Ovary (tissue), 9 donors: ENCODE data around the gene GNG10. TPM values are rescaled to one million over a fixed set of nuclear protein-coding genes. Genes with fewer than 3 reads are reported as not detected.
A peak's percentile ranks its signal among the peaks of the same experiment; 100 is the strongest.

ENCODE experiments used
- DNase-seq, 5 donors: peaks; one replicate each; pipeline ENCODE4 v3.0.0-alpha.2; 2019 to 2020
- H3K27ac ChIP-seq, 2 donors: fragments of 200-600 bp; one replicate each; pipeline versions ENCODE4 v1.5.1 to v1.8.0; 2019 to 2022
- H3K27me3 ChIP-seq: fragments of 200-600 bp; one replicate; pipeline ENCODE4 v1.8.0; 2022
- H3K36me3 ChIP-seq: fragments of 200-600 bp; sonication (generic); one replicate; pipeline ENCODE4 v1.5.1; 2019
- H3K4me1 ChIP-seq: one replicate; pipeline ENCODE4 v1.8.1; 2013; ENCODE audit warnings: mild to moderate bottlenecking, moderate library complexity; ENCODE audit not compliant: insufficient read depth
- H3K4me3 ChIP-seq: fragments of 200-600 bp; sonication (generic); one replicate; pipeline ENCODE4 v1.5.1; 2017
- H3K9me3 ChIP-seq, 2 donors: fragments of 200-600 bp in 1 of 2; sonication (generic) in 1 of 2; one replicate each; pipeline versions ENCODE4 v1.5.1 to v1.8.1; 2013 to 2019; ENCODE audit warnings: mild to moderate bottlenecking in 1 of 2, moderate library complexity in 1 of 2
- CTCF ChIP-seq, 3 donors: fragments of 450-650 bp in 2 of 3; fragments of 200-600 bp in 1 of 3; IDR thresholded peaks; one replicate each; pipeline versions ENCODE4 v1.5.1 to v1.8.0; 2016 to 2022; ENCODE audit warnings: antibody characterized with exemption in 3 of 3, mild to moderate bottlenecking in 1 of 3
- EP300 ChIP-seq: sonication (generic); formaldehyde crosslinking; IDR thresholded peaks from one replicate; pipeline ENCODE4 v1.6.1; 2017; ENCODE audit warnings: antibody characterized with exemption
- POLR2A ChIP-seq: fragments of 450-650 bp; IDR thresholded peaks from one replicate; pipeline ENCODE4 v1.6.1; 2017; ENCODE audit warnings: antibody characterized with exemption, mild to moderate bottlenecking, moderate library complexity
- WGBS, 3 donors: extraction: QIAGEN DNeasy Blood & Tissue Kit in 1 of 3; methylation state at CpG; one replicate each; pipeline versions ENCODE4 v1.1.5 to v1.1.7; 2013 to 2017; 5-methylcytosine and 5-hydroxymethylcytosine counted together
- intact Hi-C, 4 donors: fragments of 100-400 bp; cut with DNase I; formaldehyde crosslinking; loops; one replicate each; pipeline versions ENCODE4 v1.11.0 to v1.15.1; 2022 to 2023
- polyA plus RNA-seq, 2 donors: library from polyadenylated mRNA; stranded (reverse); fragments of 200-250 nt in 1 of 2; fragments of 350-450 nt in 1 of 2; fragmentation: Illumina TruSeq in 1 of 2; extraction: RNeasy Lipid Tissue Mini Kit (QIAGEN cat#74804) in 1 of 2; gene quantifications; one replicate each; pipeline ENCODE4 v1.2.3, GENCODE V29; 2013 to 2014
- total RNA-seq, 7 donors: library from RNA; depleted of rRNA in 2 of 7; stranded (reverse); fragments of >200 nt in 2 of 7; fragmentation: NEBNext Ultra II Directional in 3 of 7; extraction: Animal tissue kit (Norgen Biotek cat#: 25700) in 3 of 7; gene quantifications; one replicate each; pipeline versions ENCODE4 v1.1.0 to v1.2.4, GENCODE V29; 2016 to 2023
- donor health status: DM: no; HTN: no; CAD: no; lungs with moderate emphysema.
- donor health status: DM: no; HTN: no; CAD: no.
- donor health status: Bipolar disorder and iron deficiency.
- donor health status: DM: yes; HTN: yes; CAD: no.
- donor health status: DM: no; HTN: no; CAD: no.
- donor health status: DM: yes; HTN: yes; CAD: no.

Gene GNG10
- total and polyA plus RNA-seq, 9 donors, result 19.8 to 45.8 (median 29.3) TPM

- Histone ChIP-seq H3K27me3 (no peaks in the 10 kb centered on the region), H3K4me3 (no peak overlapping the region), H3K9me3 (no peaks in the 10 kb centered on the region), H3K36me3 (no peaks in the 10 kb centered on the region), H3K4me1 (no peaks in the 10 kb centered on the region), H3K27ac (no peak overlapping the region)
- DNase-seq, result no peak
- 66 to 74% (median 68%) methylated on average over 3 of the region's 3 CpGs for WGBS, 3 donors
- TF ChIP-seq EP300 (no peak), CTCF (IDR thresholded peaks at IDR 0.05) (no peak), POLR2A (no peak)
- intact Hi-C loops, result no loop called here
These were observed 38.8 kb upstream of the GNG10 start for GRCh38 chr9:111622626-111623025.

GRCh38 chr9:111627260-111627963, 34.0 kb upstream of the GNG10 start:
- TF ChIP-seq CTCF (IDR thresholded peaks at IDR 0.05) (no peak), EP300 (no peak), POLR2A (no peak)
- no peak for DNase-seq
- intact Hi-C loops, result no loop called here
- H3K4me1 ChIP-seq, result no peaks in the 10 kb centered on the region
- H3K27me3 ChIP-seq, result no peaks in the 10 kb centered on the region
- no peaks in the 10 kb centered on the region for H3K36me3 ChIP-seq
- H3K27ac ChIP-seq, result no peak overlapping the region
- H3K9me3 ChIP-seq, result no peaks in the 10 kb centered on the region
- WGBS, 3 donors, result 62 to 68% (median 63%) methylated on average over 7 of the region's 7 CpGs
- H3K4me3 ChIP-seq, result no peak overlapping the region

- Histone ChIP-seq H3K4me3 (no peak overlapping the region), H3K36me3 (no peaks in the 10 kb centered on the region), H3K4me1 (peaks cover 3% of the 10 kb centered on the region), H3K9me3 (no peaks in the 10 kb centered on the region), H3K27me3 (no peaks in the 10 kb centered on the region), H3K27ac (no peak overlapping the region)
- TF ChIP-seq POLR2A, result no peak
- no peak for TF ChIP-seq EP300
- intact Hi-C loops, result no loop called here
- DNase-seq, result no peak
- 77 to 89% (median 80%) methylated on average over 7 of the region's 7 CpGs for WGBS, 3 donors
These were observed 33.0 kb upstream of the GNG10 start for GRCh38 chr9:111628411-111628810.

- no peaks in the 10 kb centered on the region for H3K27me3 ChIP-seq
- H3K9me3 ChIP-seq, result no peaks in the 10 kb centered on the region
- DNase-seq, result peak in 1 of 5 donors; percentile 18
- H3K4me1 ChIP-seq, result peaks cover 3% of the 10 kb centered on the region
- WGBS, 3 donors, result 4 to 10% (median 8%) methylated on average over 17 of the region's 17 CpGs
- TF ChIP-seq POLR2A, result no peak
- no peak for TF ChIP-seq CTCF (IDR thresholded peaks at IDR 0.05)
- no peak for TF ChIP-seq EP300
- no peaks in the 10 kb centered on the region for H3K36me3 ChIP-seq
- peak overlapping the region in 1 of 2 donors; percentile 63 for H3K27ac ChIP-seq
- H3K4me3 ChIP-seq, result peak overlapping the region; percentile 77
- intact Hi-C loops, result no loop called here
These were observed 31.0 kb upstream of the GNG10 start for GRCh38 chr9:111630182-111630963.

- H3K36me3 ChIP-seq, result no peaks in the 10 kb centered on the region
- H3K27me3 ChIP-seq, result no peaks in the 10 kb centered on the region
- TF ChIP-seq POLR2A (no peak), CTCF (IDR thresholded peaks at IDR 0.05) (no peak), EP300 (no peak)
- intact Hi-C loops, result no loop called here
- no peak for DNase-seq
- H3K4me3 ChIP-seq, result peak overlapping the region; percentile 77
- H3K9me3 ChIP-seq, result no peaks in the 10 kb centered on the region
- H3K27ac ChIP-seq, result peak overlapping the region; percentile 35 to 63
- peaks cover 6% of the 10 kb centered on the region for H3K4me1 ChIP-seq
- WGBS, 3 donors, result 0 to 1% (median 1%) methylated on average over 14 of the region's 14 CpGs
These were observed 30.5 kb upstream of the GNG10 start for GRCh38 chr9:111630964-111631213.
